HCT116 (cell line): Measurements from ENCODE around the gene BSG. TPM values are rescaled to one million over a fixed set of nuclear protein-coding genes. Genes with fewer than 3 reads are reported as not detected.

Source experiments
- ATAC-seq: fragments of 200-7000 bp; cut with Tn5 transposase; 2 replicates; pipeline ENCODE4 v1.9.1; 2020; ENCODE audit warnings: mild to moderate bottlenecking, moderate library complexity
- BruUV-seq: library from RNA; stranded (reverse); fragments of 400-500 nt; replicated peaks from 2 replicates; lab custom pipeline; 2021; lab: Mats Ljungman, UMichigan
- CTCF ChIA-PET: fragments of 300-600 bp; sonication (Branson Sonifier 250); formaldehyde crosslinking; loops from one replicate; lab custom pipeline; 2021; ENCODE audit warnings: antibody characterized with exemption; lab: Charles Lee
- POLR2A ChIA-PET: fragments of 300-600, 350-600 bp; sonication (Branson Sonifier 250); formaldehyde crosslinking; loops from one replicate; lab custom pipeline; 2021; ENCODE audit warnings: antibody characterized with exemption; lab: Charles Lee
- RAD21 ChIA-PET, 2 experiments: fragments of 300-600 bp; sonication (Branson Sonifier 250); formaldehyde crosslinking; loops; one replicate each; lab custom pipeline; 2023; ENCODE audit warnings: low total read pairs in 2 of 2; ENCODE audit not compliant: uncharacterized antibody in 2 of 2, unreplicated experiment in 2 of 2, low non-redundant PET in 1 of 2; lab: Charles Lee
- DNase-seq: peaks from one replicate; pipeline ENCODE4 v3.0.0-alpha.2; 2010; ENCODE audit warnings: low read depth, low spot score
- H2AFZ ChIP-seq: fragments of 200-600 bp; shearing (Covaris generic), sonication (generic); 2 replicates; pipeline ENCODE4 v1.6.1; 2017; ENCODE audit warnings: low read depth, mixed run types, mixed read lengths, antibody characterized with exemption, low read length; ENCODE audit not compliant: poor library complexity, severe bottlenecking
- H3K27ac ChIP-seq: 2 replicates; pipeline ENCODE4 v1.5.1; 2012; ENCODE audit warnings: low read depth, low read length
- H3K27me3 ChIP-seq: fragments of 200-600 bp; sonication (generic); 2 replicates; pipeline ENCODE4 v1.6.1; 2016; ENCODE audit warnings: mixed run types, low read length, mixed read lengths; ENCODE audit not compliant: insufficient read depth
- H3K36me3 ChIP-seq, 2 experiments: fragments of 200-500 bp in 1 of 2; fragments of 200-600 bp in 1 of 2; sonication (Bioruptor generic) in 1 of 2; sonication (generic) in 1 of 2; 2 replicates each; pipeline versions ENCODE4 v1.5.1 to v1.6.1; 2014 to 2016; ENCODE audit warnings: low read length in 2 of 2, inconsistent platforms in 1 of 2, mixed read lengths in 1 of 2, mixed run types in 1 of 2; ENCODE audit not compliant: insufficient read depth in 2 of 2, control insufficient read depth in 1 of 2
- H3K4me1 ChIP-seq, 2 experiments: fragments of 200-600 bp in 1 of 2; sonication (generic) in 1 of 2; 2 replicates each; pipeline versions ENCODE4 v1.5.1 to v1.6.1; 2012 to 2017; ENCODE audit warnings: low read length in 2 of 2, inconsistent platforms in 1 of 2, mild to moderate bottlenecking in 1 of 2, mixed read lengths in 1 of 2, mixed run types in 1 of 2, moderate library complexity in 1 of 2; ENCODE audit not compliant: insufficient read depth in 2 of 2, control insufficient read depth in 1 of 2
- H3K4me2 ChIP-seq: fragments of 200-600 bp; sonication (generic); 2 replicates; pipeline ENCODE4 v1.6.1; 2017; ENCODE audit warnings: mixed run types, low read length, mixed read lengths
- H3K4me3 ChIP-seq, 2 experiments: fragments of 200-600 bp in 1 of 2; sonication (generic) in 1 of 2; replicated peaks in 1 of 2; 2 replicates each; pipeline ENCODE4 v1.5.1; 2011 to 2016; ENCODE audit warnings: low read length in 2 of 2, control low read depth in 1 of 2, low read depth in 1 of 2, mild to moderate bottlenecking in 1 of 2, mixed read lengths in 1 of 2, mixed run types in 1 of 2
- H3K79me2 ChIP-seq: fragments of 200-600 bp; sonication (generic); 2 replicates; pipeline ENCODE4 v1.6.1; 2017; ENCODE audit warnings: mild to moderate bottlenecking, mixed run types, low read length, moderate library complexity, mixed read lengths; ENCODE audit not compliant: insufficient read depth
- H3K9ac ChIP-seq: fragments of 200-600 bp; sonication (generic); 2 replicates; pipeline ENCODE4 v1.6.1; 2016; ENCODE audit warnings: low read length, mixed read lengths
- H3K9me2 ChIP-seq: fragments of 200-600 bp; sonication (generic), shearing (Covaris generic); 2 replicates; pipeline ENCODE4 v1.6.1; 2017; ENCODE audit warnings: mixed run types, mild to moderate bottlenecking, moderate library complexity; ENCODE audit not compliant: insufficient read depth
- H3K9me3 ChIP-seq, 2 experiments: fragments of 200-500 bp in 1 of 2; fragments of 200-600 bp in 1 of 2; sonication (Bioruptor generic) in 1 of 2; sonication (generic) in 1 of 2; 2 replicates each; pipeline ENCODE4 v1.6.1; 2014 to 2017; ENCODE audit warnings: low read length in 2 of 2, mixed read lengths in 2 of 2, inconsistent platforms in 1 of 2, low read depth in 1 of 2, mild to moderate bottlenecking in 1 of 2, mixed run types in 1 of 2, moderate library complexity in 1 of 2; ENCODE audit not compliant: control insufficient read depth in 1 of 2, insufficient read depth in 1 of 2
- H4K20me1 ChIP-seq: fragments of 200-600 bp; sonication (generic), shearing (Covaris generic); 2 replicates; pipeline ENCODE4 v1.6.1; 2017; ENCODE audit warnings: mixed run types, mild to moderate bottlenecking, moderate library complexity; ENCODE audit not compliant: insufficient read depth
- CBX3 ChIP-seq: IDR thresholded peaks from 2 replicates; pipeline ENCODE4 v1.6.1; 2012; ENCODE audit warnings: low read depth
- CEBPB ChIP-seq: IDR thresholded peaks from 2 replicates; pipeline ENCODE4 v1.6.1; 2012; ENCODE audit warnings: low read depth
- EGR1 ChIP-seq: IDR thresholded peaks from 2 replicates; pipeline ENCODE4 v1.6.1; 2012; ENCODE audit warnings: low read depth
- ELF1 ChIP-seq: IDR thresholded peaks from 2 replicates; pipeline ENCODE4 v1.6.1; 2012; ENCODE audit warnings: low read depth, borderline replicate concordance
- EZH2 ChIP-seq: fragments of 200-600 bp; sonication (generic); IDR thresholded peaks from 2 replicates; pipeline ENCODE4 v1.6.1; 2017; ENCODE audit warnings: antibody characterized with exemption, mixed run types
- EZH2phosphoT487 ChIP-seq: fragments of 200-600 bp; IDR thresholded peaks from 2 replicates; pipeline ENCODE4 v1.6.1; 2018; ENCODE audit warnings: antibody characterized with exemption, borderline replicate concordance
- FOSL1 ChIP-seq: IDR thresholded peaks from 2 replicates; pipeline ENCODE4 v1.6.1; 2012; ENCODE audit warnings: low read depth
- POLR2A ChIP-seq: IDR thresholded peaks from 2 replicates; pipeline ENCODE4 v1.7.0; 2011; ENCODE audit warnings: borderline replicate concordance; ENCODE audit not compliant: insufficient read depth, insufficient read length; ENCODE audit errors: extremely low read depth
- POLR2AphosphoS5 ChIP-seq: IDR thresholded peaks from 2 replicates; pipeline ENCODE4 v1.6.1; 2011; ENCODE audit warnings: mild to moderate bottlenecking, low read depth, low read length, moderate library complexity
- RAD21 ChIP-seq: IDR thresholded peaks from 2 replicates; pipeline ENCODE4 v1.6.1; 2012; ENCODE audit warnings: low read depth, mild to moderate bottlenecking
- SRF ChIP-seq: IDR thresholded peaks from 2 replicates; pipeline ENCODE4 v1.6.1; 2012; ENCODE audit warnings: low read depth
- TCF7L2 ChIP-seq: IDR thresholded peaks from 2 replicates; pipeline ENCODE4 v1.7.0; 2011; ENCODE audit warnings: borderline replicate concordance, inconsistent platforms; ENCODE audit not compliant: insufficient read depth, insufficient read length; ENCODE audit errors: extremely low read depth
- YY1 ChIP-seq: IDR thresholded peaks from 2 replicates; pipeline ENCODE4 v1.6.1; 2011; ENCODE audit warnings: low read length, low read depth, moderate library complexity, mild to moderate bottlenecking; ENCODE audit not compliant: insufficient replicate concordance; ENCODE audit errors: extremely low read depth
- ZFX ChIP-seq: fragments of 450-650 bp; IDR thresholded peaks from 2 replicates; pipeline ENCODE4 v1.6.1; 2017
- ZNF274 ChIP-seq: fragments of 200-500 bp; sonication (Bioruptor generic); IDR thresholded peaks from 2 replicates; pipeline ENCODE4 v1.6.1; 2014; ENCODE audit warnings: mild to moderate bottlenecking, low read depth, low read length, inconsistent platforms
- intact Hi-C: fragments of 100-400 bp; cut with micrococcal nuclease; formaldehyde crosslinking; loops from 2 replicates; pipeline ENCODE4 v1.10.0; 2022
- total RNA-seq: library from RNA; stranded (reverse); gene quantifications from one replicate; pipeline ENCODE4 v1.2.1, GENCODE V29; 2021; ENCODE audit not compliant: unreplicated experiment
- TF ChIP-seq, protein P1 (sequence below), 3 experiments: fragments of 200-600 bp in 1 of 3; sonication (generic) in 1 of 3; IDR thresholded peaks in 2 of 3; conservative IDR thresholded peaks in 1 of 3; 2 replicates each; pipeline ENCODE4 v1.5.1; 2012 to 2017; ENCODE audit warnings: low read depth in 2 of 3, low read length in 2 of 3, antibody characterized with exemption in 1 of 3, borderline replicate concordance in 1 of 3, control low read depth in 1 of 3, mild to moderate bottlenecking in 1 of 3, mixed read lengths in 1 of 3, mixed run types in 1 of 3, moderate library complexity in 1 of 3; ENCODE audit not compliant: insufficient read depth in 1 of 3
- TF ChIP-seq, protein P2 (sequence below): IDR thresholded peaks from 2 replicates; pipeline ENCODE4 v1.6.1; 2012
- TF ChIP-seq, protein P3 (sequence below): IDR thresholded peaks from 2 replicates; pipeline ENCODE4 v1.6.1; 2012; ENCODE audit warnings: low read depth
- TF ChIP-seq, protein P4 (sequence below): IDR thresholded peaks from 2 replicates; pipeline ENCODE4 v1.6.1; 2011; ENCODE audit warnings: mild to moderate bottlenecking, low read length, moderate library complexity; ENCODE audit not compliant: insufficient replicate concordance; ENCODE audit errors: extremely low read depth

BSG gene
- total RNA-seq, 1 experiment from 2014 or later = 603 TPM

DNA sequence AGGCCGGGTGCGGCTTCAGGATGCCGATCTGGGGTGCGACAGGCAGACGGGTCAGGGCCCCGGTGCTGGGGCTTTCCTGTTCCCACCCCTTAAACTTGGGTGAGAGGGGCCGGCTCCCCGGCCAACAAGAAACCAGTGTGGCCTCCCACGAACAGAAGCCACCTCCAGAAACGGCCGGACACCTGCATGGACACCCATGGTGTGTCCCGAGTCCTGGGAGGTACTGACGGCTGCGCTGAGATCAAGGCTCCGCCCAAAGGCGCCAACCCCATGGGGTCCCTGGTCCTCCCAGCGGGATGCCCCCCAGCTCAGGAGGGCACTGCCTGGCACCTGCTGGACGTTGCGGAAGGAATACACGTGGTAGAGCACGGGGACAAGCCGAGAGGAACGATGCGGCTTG lies 49.4 kb downstream of the BSG start:
- BruUV-seq = no TSS peak
- Histone ChIP-seq H3K9me2 (no peaks in the 10 kb centered on the region), H3K36me3 (peaks cover 0 to 49% of the 10 kb centered on the region in 2 experiments; a peak in 2 of 4 replicates), H2AFZ (no peak overlapping the region), H3K79me2 (no peaks in the 10 kb centered on the region), H3K9ac (no peak overlapping the region), H3K4me3 (no peak overlapping the region), H4K20me1 (no peaks in the 10 kb centered on the region), H3K9me3 (no peaks in the 10 kb centered on the region), H3K27me3 (no peaks in the 10 kb centered on the region), H3K4me1 (peaks cover 4 to 21% of the 10 kb centered on the region in 2 experiments; a peak in 3 of 4 replicates), H3K4me2 (no peak overlapping the region), H3K27ac (no peak overlapping the region)
- TF ChIP-seq ZFX (no peak), CEBPB (no peak), ZNF274 (no peak), CBX3 (no peak), POLR2AphosphoS5 (no peak), EZH2 (no peak), RAD21 (no peak), EGR1 (no peak), FOSL1 (no peak), SRF (no peak), YY1 (no peak), POLR2A (no peak), EZH2phosphoT487 (no peak), ELF1 (no peak), TCF7L2 (no peak)
- TF ChIP-seq, protein P1, sequence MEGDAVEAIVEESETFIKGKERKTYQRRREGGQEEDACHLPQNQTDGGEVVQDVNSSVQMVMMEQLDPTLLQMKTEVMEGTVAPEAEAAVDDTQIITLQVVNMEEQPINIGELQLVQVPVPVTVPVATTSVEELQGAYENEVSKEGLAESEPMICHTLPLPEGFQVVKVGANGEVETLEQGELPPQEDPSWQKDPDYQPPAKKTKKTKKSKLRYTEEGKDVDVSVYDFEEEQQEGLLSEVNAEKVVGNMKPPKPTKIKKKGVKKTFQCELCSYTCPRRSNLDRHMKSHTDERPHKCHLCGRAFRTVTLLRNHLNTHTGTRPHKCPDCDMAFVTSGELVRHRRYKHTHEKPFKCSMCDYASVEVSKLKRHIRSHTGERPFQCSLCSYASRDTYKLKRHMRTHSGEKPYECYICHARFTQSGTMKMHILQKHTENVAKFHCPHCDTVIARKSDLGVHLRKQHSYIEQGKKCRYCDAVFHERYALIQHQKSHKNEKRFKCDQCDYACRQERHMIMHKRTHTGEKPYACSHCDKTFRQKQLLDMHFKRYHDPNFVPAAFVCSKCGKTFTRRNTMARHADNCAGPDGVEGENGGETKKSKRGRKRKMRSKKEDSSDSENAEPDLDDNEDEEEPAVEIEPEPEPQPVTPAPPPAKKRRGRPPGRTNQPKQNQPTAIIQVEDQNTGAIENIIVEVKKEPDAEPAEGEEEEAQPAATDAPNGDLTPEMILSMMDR (IDR thresholded peaks at IDR 0.05 in 2 of 3, conservative IDR thresholded peaks at IDR 0.05 in 1 of 3; ENCODE audit: borderline replicate concordance in 1 of 3, insufficient read depth in 1 of 3, low read depth in 2 of 3, low read length in 2 of 3) = no peak
- TF ChIP-seq, protein P2, sequence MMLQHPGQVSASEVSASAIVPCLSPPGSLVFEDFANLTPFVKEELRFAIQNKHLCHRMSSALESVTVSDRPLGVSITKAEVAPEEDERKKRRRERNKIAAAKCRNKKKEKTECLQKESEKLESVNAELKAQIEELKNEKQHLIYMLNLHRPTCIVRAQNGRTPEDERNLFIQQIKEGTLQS = no peak
- TF ChIP-seq, protein P3, sequence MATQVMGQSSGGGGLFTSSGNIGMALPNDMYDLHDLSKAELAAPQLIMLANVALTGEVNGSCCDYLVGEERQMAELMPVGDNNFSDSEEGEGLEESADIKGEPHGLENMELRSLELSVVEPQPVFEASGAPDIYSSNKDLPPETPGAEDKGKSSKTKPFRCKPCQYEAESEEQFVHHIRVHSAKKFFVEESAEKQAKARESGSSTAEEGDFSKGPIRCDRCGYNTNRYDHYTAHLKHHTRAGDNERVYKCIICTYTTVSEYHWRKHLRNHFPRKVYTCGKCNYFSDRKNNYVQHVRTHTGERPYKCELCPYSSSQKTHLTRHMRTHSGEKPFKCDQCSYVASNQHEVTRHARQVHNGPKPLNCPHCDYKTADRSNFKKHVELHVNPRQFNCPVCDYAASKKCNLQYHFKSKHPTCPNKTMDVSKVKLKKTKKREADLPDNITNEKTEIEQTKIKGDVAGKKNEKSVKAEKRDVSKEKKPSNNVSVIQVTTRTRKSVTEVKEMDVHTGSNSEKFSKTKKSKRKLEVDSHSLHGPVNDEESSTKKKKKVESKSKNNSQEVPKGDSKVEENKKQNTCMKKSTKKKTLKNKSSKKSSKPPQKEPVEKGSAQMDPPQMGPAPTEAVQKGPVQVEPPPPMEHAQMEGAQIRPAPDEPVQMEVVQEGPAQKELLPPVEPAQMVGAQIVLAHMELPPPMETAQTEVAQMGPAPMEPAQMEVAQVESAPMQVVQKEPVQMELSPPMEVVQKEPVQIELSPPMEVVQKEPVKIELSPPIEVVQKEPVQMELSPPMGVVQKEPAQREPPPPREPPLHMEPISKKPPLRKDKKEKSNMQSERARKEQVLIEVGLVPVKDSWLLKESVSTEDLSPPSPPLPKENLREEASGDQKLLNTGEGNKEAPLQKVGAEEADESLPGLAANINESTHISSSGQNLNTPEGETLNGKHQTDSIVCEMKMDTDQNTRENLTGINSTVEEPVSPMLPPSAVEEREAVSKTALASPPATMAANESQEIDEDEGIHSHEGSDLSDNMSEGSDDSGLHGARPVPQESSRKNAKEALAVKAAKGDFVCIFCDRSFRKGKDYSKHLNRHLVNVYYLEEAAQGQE = no peak
- TF ChIP-seq, protein P4, sequence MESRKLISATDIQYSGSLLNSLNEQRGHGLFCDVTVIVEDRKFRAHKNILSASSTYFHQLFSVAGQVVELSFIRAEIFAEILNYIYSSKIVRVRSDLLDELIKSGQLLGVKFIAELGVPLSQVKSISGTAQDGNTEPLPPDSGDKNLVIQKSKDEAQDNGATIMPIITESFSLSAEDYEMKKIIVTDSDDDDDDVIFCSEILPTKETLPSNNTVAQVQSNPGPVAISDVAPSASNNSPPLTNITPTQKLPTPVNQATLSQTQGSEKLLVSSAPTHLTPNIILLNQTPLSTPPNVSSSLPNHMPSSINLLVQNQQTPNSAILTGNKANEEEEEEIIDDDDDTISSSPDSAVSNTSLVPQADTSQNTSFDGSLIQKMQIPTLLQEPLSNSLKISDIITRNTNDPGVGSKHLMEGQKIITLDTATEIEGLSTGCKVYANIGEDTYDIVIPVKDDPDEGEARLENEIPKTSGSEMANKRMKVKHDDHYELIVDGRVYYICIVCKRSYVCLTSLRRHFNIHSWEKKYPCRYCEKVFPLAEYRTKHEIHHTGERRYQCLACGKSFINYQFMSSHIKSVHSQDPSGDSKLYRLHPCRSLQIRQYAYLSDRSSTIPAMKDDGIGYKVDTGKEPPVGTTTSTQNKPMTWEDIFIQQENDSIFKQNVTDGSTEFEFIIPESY = no peak
- POLR2A ChIA-PET = no interaction called here
- CTCF ChIA-PET = no interaction called here
- ATAC-seq (no peak), DNase-seq (no peak)
- RAD21 ChIA-PET = no interaction called here
- intact Hi-C loops = no loop called here
